Heart right ventricle (tissue), 16 donors: ENCODE data around the gene MYO7B. TPM values are rescaled to one million over a fixed set of nuclear protein-coding genes. Genes with fewer than 3 reads are reported as not detected.

Experiments used
- ATAC-seq, 8 donors: fragments of 200-7000 bp; cut with Tn5 transposase; one replicate each; pipeline ENCODE4 v1.9.1; 2020; ENCODE audit warnings: mild to moderate bottlenecking in 8 of 8, moderate library complexity in 8 of 8, moderate number of reproducible peaks in 1 of 8
- DNase-seq, 2 donors: peaks; one replicate each; pipeline ENCODE4 v3.0.0-alpha.2; 2020
- H3K27ac ChIP-seq, 10 donors: fragments of 200-600 bp; sonication (generic) in 2 of 10; one replicate each; pipeline versions ENCODE4 v1.5.0 to v1.8.0; 2020 to 2022; ENCODE audit warnings: mild to moderate bottlenecking in 3 of 10
- H3K27me3 ChIP-seq, 7 donors: fragments of 200-600 bp; one replicate each; pipeline ENCODE4 v1.8.0; 2021 to 2022; ENCODE audit warnings: mild to moderate bottlenecking in 2 of 7
- H3K36me3 ChIP-seq, 9 donors: fragments of 200-600 bp; sonication (generic) in 1 of 9; one replicate each; pipeline versions ENCODE4 v1.5.0 to v1.8.0; 2020 to 2022; ENCODE audit warnings: mild to moderate bottlenecking in 2 of 9
- H3K4me1 ChIP-seq, 9 donors: fragments of 200-600 bp; sonication (generic) in 1 of 9; one replicate each; pipeline versions ENCODE4 v1.5.0 to v1.8.0; 2020 to 2022; ENCODE audit warnings: mild to moderate bottlenecking in 4 of 9
- H3K4me3 ChIP-seq, 10 donors: fragments of 200-600 bp; sonication (generic) in 2 of 10; one replicate each; pipeline versions ENCODE4 v1.5.0 to v1.8.0; 2020 to 2022; ENCODE audit warnings: mild to moderate bottlenecking in 7 of 10, moderate library complexity in 2 of 10
- H3K9me3 ChIP-seq, 11 donors: fragments of 200-600 bp in 10 of 11; sonication (generic) in 2 of 11; one replicate each; pipeline versions ENCODE4 v1.5.0 to v1.8.0; 2013 to 2022; ENCODE audit warnings: mild to moderate bottlenecking in 2 of 11, control low read depth in 1 of 11, moderate library complexity in 1 of 11
- CTCF ChIP-seq, 9 donors: fragments of 200-600 bp; sonication (generic) in 2 of 9; IDR thresholded peaks; one replicate each; pipeline versions ENCODE4 v1.5.0 to v1.8.0; 2021 to 2022; ENCODE audit warnings: antibody characterized with exemption in 9 of 9, mild to moderate bottlenecking in 5 of 9, moderate library complexity in 1 of 9
- WGBS, 2 donors: extraction: QIAGEN DNeasy Blood & Tissue Kit; methylation state at CpG; one replicate each; pipeline ENCODE4 v1.1.7; 2013; ENCODE audit warnings: inconsistent platforms in 1 of 2; 5-methylcytosine and 5-hydroxymethylcytosine counted together
- intact Hi-C, 10 donors: fragments of 100-400 bp; cut with DNase I; formaldehyde crosslinking; loops; one replicate each; pipeline versions ENCODE4 v1.11.1 to v1.14.2; 2022
- polyA plus RNA-seq, 2 donors: library from polyadenylated mRNA; stranded (reverse); fragments of 200-250 nt; gene quantifications; one replicate each; pipeline ENCODE4 v1.2.3, GENCODE V29; 2013
- total RNA-seq, 10 donors: library from RNA; stranded (reverse); fragmentation: NEBNext Ultra II Directional in 3 of 10; extraction: Animal tissue kit (Norgen Biotek cat#: 25700) in 3 of 10; gene quantifications; one replicate each; pipeline versions ENCODE4 v1.2.1 to v1.2.4, GENCODE V29; 2021 to 2023
- donor health status: Arrhythmogenic right ventricular cardiomyopathy.
- donor health status: ischemic (EF 13 %, LVEDD 7.1; RV severe dilation, severe dysfunction).
- donor health status: healthy with polysubstance abuse.
- donor health status: DM: no; HTN: yes; CAD: no.
- donor health status: DM: no; HTN: no; CAD: no.
- donor health status: ischemic (EF 25% LVEDD 6.9; RV normal size, moderate dysfunction).
- donor health status: ischemic (EF 25% LVEDD 5.7; RV mildly dilated, moderate dysfunction).
- donor health status: healthy.
- donor health status: DM: yes; HTN: yes; CAD: no.
- donor health status: Ischemic cardiomyopathy.
- donor health status: ischemic (EF 35%, LVEDD 5.7; RV mildly dilated, moderate dysfunction).
- donor health status: nonischemic (EF 11% LVEDD 7.7; RV severe dilation, severe dysfunction).
- donor health status: DM: yes; HTN: yes; CAD: no.
- donor health status: PGD.
- donor health status: ischemic (EF 29% LVEDD 5.4; RV normal size, mild dysfunction).
- donor health status: nonischemic (EF 23%, LVEDD 6.1; RV moderate dilation, normal function).

MYO7B gene
- total and polyA plus RNA-seq, 12 donors, result 0.42 to 2.3 (median 0.90) TPM

- Histone ChIP-seq H3K4me1 (peaks cover 0 to 51% (median 29%) of the 10 kb centered on the region in 9 donors), H3K27ac (peak overlapping the region in 1 of 10 donors; percentile 11), H3K4me3 (no peak overlapping the region), H3K9me3 (peaks cover 0 to 11% (median 0%) of the 10 kb centered on the region in 11 donors), H3K27me3 (peaks cover 0 to 6% (median 0%) of the 10 kb centered on the region in 7 donors), H3K36me3 (no peaks in the 10 kb centered on the region)
- TF ChIP-seq CTCF (IDR thresholded peaks at IDR 0.05), result no peak
- intact Hi-C loops, result no loop called here
- DNase-seq, result no peak
- ATAC-seq, result no peak
- WGBS, 2 donors, result 73 to 77% methylated on average over 8 of the region's 8 CpGs
Observed at GRCh38 chr2:127685410-127686080, 150.1 kb downstream of the MYO7B start.

Other genes with a start within 250 kb of the MYO7B start
- 10 to 100 TPM; 19.8 to 27.4 (median 23.6) TPM for gene ERCC3, start 241.5 kb upstream of the MYO7B start, total RNA-seq
- 10 to 100 TPM; 15.8 to 22.0 TPM for gene ERCC3, start 241.5 kb upstream of the MYO7B start, polyA plus RNA-seq
- 10 to 100 TPM; 20.8 to 30.9 (median 26.4) TPM for gene MAP3K2, start 147.7 kb upstream of the MYO7B start, total RNA-seq
- gene MAP3K2, start 147.7 kb upstream of the MYO7B start, polyA plus RNA-seq, result 1 to 10 TPM; 2.9 to 8.8 TPM
- gene PROC, start 117.3 kb upstream of the MYO7B start, total RNA-seq, result not detected
- gene PROC, start 117.3 kb upstream of the MYO7B start, polyA plus RNA-seq, result not detected
- 10 to 100 TPM; 37.6 to 64.8 (median 46.4) TPM for gene IWS1, start 9.2 kb upstream of the MYO7B start, total RNA-seq
- 10 to 100 TPM; 37.4 to 51.6 TPM for gene IWS1, start 9.2 kb upstream of the MYO7B start, polyA plus RNA-seq
- under 1 TPM in 6 of 10 donors, not detected in 4; 0.22 to 0.59 (median 0.46) TPM for gene GPR17, start 110.5 kb downstream of the MYO7B start, total RNA-seq
- 10 to 100 TPM in 1 of 2 donors, under 1 TPM in 1; 0.28 to 16.5 TPM for gene GPR17, start 110.5 kb downstream of the MYO7B start, polyA plus RNA-seq
- 100 to 1,000 TPM; 150 to 285 (median 160) TPM for gene LIMS2, start 139.8 kb downstream of the MYO7B start, total RNA-seq
- gene LIMS2, start 139.8 kb downstream of the MYO7B start, polyA plus RNA-seq, result 100 to 1,000 TPM; 148 to 687 TPM
- 1 to 10 TPM; 2.2 to 4.0 (median 3.4) TPM for gene SFT2D3, start 165.8 kb downstream of the MYO7B start, total RNA-seq
- gene SFT2D3, start 165.8 kb downstream of the MYO7B start, polyA plus RNA-seq, result 1 to 10 TPM; 2.8 to 5.6 TPM